Mesothelial cell of epicardium (in vitro differentiated cells): ENCODE data around the gene ZNF609. TPM values are rescaled to one million over a fixed set of nuclear protein-coding genes. Genes with fewer than 3 reads are reported as not detected.
A peak's percentile ranks its signal among the peaks of the same experiment; 100 is the strongest.

Experiments
- DNase-seq, 2 experiments: peaks; one replicate each; pipeline ENCODE4 v3.0.0; 2021; ENCODE audit warnings: low spot score in 2 of 2; ENCODE audit not compliant: unreplicated experiment in 2 of 2
- H3K27ac Mint-ChIP-seq: 2 replicates; pipeline ENCODE4 v1.8.0; 2021; ENCODE audit warnings: mixed read lengths
- H3K27me3 Mint-ChIP-seq: 2 replicates; pipeline ENCODE4 v1.8.0; 2021; ENCODE audit warnings: low read depth, mixed read lengths
- H3K36me3 Mint-ChIP-seq: 2 replicates; pipeline ENCODE4 v1.8.0; 2021; ENCODE audit warnings: mixed read lengths
- H3K4me1 Mint-ChIP-seq: 2 replicates; pipeline ENCODE4 v1.8.0; 2021; ENCODE audit warnings: mixed read lengths
- H3K4me3 Mint-ChIP-seq: 2 replicates; pipeline ENCODE4 v1.8.0; 2021; ENCODE audit warnings: mild to moderate bottlenecking, moderate library complexity, mixed read lengths
- H3K9me3 Mint-ChIP-seq: 2 replicates; pipeline ENCODE4 v1.8.0; 2021; ENCODE audit warnings: mixed read lengths
- total RNA-seq: library from RNA; stranded (reverse); gene quantifications from 3 replicates; pipeline ENCODE4 v1.2.1, GENCODE V29; 2021
- TF ChIP-seq, protein P1 (sequence below): fragments of 200-600 bp; sonication (generic); IDR thresholded peaks from one replicate; pipeline ENCODE4 v1.5.0; 2021; ENCODE audit warnings: antibody characterized with exemption; ENCODE audit not compliant: unreplicated experiment

The ZNF609 gene
- total RNA-seq, 1 donor from 2014 or later = 76.0 TPM

DNA sequence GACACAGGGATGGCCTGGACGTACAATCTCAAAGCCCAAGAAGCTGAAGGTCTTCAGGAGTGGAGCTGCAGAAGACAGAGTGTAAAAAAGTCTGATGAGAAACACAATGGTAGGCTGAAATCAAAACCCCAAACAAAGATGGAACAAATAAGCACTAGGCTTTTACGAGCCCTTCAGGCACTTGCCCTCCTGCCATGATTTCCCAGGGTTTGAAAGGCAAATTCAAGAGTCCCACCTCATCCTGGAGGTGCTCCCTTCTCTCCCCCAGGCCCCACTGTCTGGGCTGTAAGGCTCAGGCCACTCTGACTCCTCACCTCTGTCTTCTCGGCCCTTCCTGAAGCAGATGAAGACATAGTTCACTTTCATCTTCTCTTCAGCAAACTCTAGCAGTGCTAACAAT lies 228.4 kb downstream of the ZNF609 start:
- H3K36me3 Mint-ChIP-seq = peaks cover 26% of the 10 kb centered on the region
- no peaks in the 10 kb centered on the region for H3K27me3 Mint-ChIP-seq
- H3K4me1 Mint-ChIP-seq = peaks cover 20% of the 10 kb centered on the region
- no peaks in the 10 kb centered on the region for H3K9me3 Mint-ChIP-seq
- TF ChIP-seq, protein P1, sequence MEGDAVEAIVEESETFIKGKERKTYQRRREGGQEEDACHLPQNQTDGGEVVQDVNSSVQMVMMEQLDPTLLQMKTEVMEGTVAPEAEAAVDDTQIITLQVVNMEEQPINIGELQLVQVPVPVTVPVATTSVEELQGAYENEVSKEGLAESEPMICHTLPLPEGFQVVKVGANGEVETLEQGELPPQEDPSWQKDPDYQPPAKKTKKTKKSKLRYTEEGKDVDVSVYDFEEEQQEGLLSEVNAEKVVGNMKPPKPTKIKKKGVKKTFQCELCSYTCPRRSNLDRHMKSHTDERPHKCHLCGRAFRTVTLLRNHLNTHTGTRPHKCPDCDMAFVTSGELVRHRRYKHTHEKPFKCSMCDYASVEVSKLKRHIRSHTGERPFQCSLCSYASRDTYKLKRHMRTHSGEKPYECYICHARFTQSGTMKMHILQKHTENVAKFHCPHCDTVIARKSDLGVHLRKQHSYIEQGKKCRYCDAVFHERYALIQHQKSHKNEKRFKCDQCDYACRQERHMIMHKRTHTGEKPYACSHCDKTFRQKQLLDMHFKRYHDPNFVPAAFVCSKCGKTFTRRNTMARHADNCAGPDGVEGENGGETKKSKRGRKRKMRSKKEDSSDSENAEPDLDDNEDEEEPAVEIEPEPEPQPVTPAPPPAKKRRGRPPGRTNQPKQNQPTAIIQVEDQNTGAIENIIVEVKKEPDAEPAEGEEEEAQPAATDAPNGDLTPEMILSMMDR = no peak
- no peak for DNase-seq
- no peak overlapping the region for H3K4me3 Mint-ChIP-seq
- no peak overlapping the region for H3K27ac Mint-ChIP-seq

DNA sequence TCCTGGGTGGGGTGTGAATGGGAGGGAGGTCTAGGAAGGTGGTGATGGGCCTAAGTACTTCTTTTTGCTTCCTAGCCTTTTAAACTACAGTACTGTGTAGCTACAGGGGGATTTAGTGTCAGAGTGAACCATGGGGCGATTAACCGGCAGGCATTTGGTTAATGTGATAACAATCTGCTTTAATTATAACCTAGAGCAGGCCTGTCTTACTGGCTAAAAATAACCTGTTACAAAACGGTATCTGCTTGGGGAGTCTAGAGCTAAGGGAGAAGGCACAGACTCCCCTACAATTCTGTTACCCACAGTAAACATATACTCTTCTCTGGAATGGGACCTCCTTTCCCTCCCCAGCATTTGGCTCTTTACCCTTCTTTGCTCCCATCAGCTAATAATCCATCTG lies 229.6 kb downstream of the ZNF609 start:
- Mint-ChIP-seq H3K27ac (peak overlapping the region; percentile 37), H3K36me3 (peaks cover 24% of the 10 kb centered on the region), H3K9me3 (no peaks in the 10 kb centered on the region), H3K4me1 (peaks cover 22% of the 10 kb centered on the region), H3K4me3 (no peak overlapping the region), H3K27me3 (no peaks in the 10 kb centered on the region)
- DNase-seq = no peak
- TF ChIP-seq, protein P1 = no peak

DNA sequence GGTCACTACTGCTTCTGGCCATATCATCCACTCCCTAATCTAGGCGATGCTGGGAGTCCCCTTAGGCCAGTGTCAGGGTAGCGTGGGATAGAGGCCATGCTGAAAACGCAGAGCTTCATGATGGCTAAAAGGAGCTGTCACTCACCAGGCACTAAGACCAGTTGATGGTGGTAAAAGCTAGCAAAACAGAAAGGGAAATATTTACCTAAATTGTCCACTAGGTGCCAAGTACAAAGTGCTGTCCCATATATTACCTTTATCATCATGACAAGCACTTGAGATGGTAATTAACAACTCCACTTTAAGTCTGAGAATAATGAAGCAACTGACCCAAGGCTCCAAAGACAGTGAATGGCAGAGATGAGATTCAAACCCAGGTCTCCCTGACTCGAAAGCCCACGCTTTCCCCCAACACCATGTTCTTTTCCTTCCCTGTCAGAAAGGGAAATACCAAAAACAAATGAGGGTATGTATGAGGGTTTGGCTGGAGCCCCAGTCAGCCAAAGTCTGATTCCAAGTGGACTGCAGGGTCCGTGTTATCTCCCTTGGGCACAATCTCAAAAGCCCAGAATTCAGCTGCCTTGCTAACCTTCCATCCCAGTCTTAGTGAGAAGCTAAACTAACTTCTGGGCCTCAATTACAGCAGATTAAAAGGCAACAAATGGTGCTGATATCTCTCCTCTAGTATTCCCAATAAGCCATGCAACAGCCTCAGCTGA lies 230.4 kb downstream of the ZNF609 start:
- H3K27ac Mint-ChIP-seq = peak overlapping the region; percentile 89
- H3K36me3 Mint-ChIP-seq = peaks cover 26% of the 10 kb centered on the region
- no peaks in the 10 kb centered on the region for H3K27me3 Mint-ChIP-seq
- H3K4me3 Mint-ChIP-seq = no peak overlapping the region
- peaks cover 25% of the 10 kb centered on the region for H3K4me1 Mint-ChIP-seq
- TF ChIP-seq, protein P1 = peak; percentile 42
- no peaks in the 10 kb centered on the region for H3K9me3 Mint-ChIP-seq
- no peak for DNase-seq

DNA sequence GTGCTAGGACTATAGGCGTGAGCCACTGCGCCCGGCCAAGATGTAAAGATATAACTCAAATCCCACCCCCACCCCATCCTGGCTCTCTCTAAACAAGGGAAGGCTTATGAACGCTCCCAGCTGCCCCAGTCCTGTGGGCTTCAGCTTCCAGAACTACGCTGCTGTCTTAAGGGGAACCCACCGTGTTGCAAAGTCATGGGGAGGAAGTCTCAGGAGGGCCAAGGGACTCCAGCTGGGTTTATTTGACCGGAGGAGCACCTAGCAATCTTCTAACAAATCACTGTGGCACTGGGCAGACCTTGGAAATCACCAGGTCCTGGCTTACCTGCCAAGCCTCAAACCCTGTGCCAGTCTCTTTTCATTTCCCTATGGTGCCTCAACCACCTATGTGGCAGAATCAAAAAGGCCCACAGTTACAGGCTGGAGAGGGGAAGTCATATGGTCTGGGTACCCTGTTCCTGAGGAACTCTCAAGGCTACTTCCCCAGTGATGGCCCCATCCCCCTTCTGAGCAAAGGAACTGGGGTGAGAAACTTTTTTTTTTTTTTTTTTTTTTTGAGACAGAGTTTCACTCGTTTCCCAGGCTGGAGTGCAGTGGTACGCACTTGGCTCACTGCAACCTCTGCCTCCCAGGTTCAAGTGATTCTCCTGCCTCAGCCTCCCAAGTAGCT lies 231.7 kb downstream of the ZNF609 start:
- Mint-ChIP-seq H3K9me3 (no peaks in the 10 kb centered on the region), H3K36me3 (peaks cover 24% of the 10 kb centered on the region), H3K4me1 (peaks cover 29% of the 10 kb centered on the region), H3K27me3 (no peaks in the 10 kb centered on the region), H3K27ac (no peak overlapping the region), H3K4me3 (no peak overlapping the region)
- TF ChIP-seq, protein P1 = no peak
- DNase-seq = no peak

DNA sequence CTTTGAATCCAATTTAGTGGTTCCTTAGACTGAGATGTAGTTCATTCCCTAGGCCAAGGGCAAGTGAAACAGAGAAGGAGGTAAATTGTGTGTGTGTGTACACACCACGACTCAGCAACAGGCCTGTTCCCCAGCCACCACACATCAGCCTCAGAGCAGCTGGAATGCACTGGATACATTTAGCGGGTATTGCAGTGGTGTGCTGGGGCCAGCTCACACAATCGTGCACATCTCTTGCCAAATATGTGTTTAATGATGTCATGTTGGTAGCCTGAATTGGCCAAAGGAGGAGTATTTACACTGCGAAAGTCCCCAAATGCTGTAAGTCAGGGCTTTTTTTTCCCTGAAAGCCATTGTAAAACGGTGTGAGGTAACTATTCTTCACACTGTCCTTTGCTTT lies 232.8 kb downstream of the ZNF609 start:
- Mint-ChIP-seq H3K36me3 (peaks cover 24% of the 10 kb centered on the region), H3K27ac (peak overlapping the region; percentile 21), H3K4me3 (no peak overlapping the region), H3K27me3 (no peaks in the 10 kb centered on the region), H3K4me1 (peaks cover 37% of the 10 kb centered on the region), H3K9me3 (no peaks in the 10 kb centered on the region)
- TF ChIP-seq, protein P1 = no peak
- DNase-seq = no peak
